PFSK-1 (cell line): ENCODE data around the gene MKNK1.

Experiments
- FOXP2 ChIP-seq: optimal IDR thresholded peaks from 2 replicates; pipeline ENCODE3; 2011; ENCODE audit warnings: borderline replicate concordance, control low read depth, inconsistent platforms; ENCODE audit not compliant: insufficient read depth; ENCODE audit errors: extremely low read length, extremely low read depth
- POLR2AphosphoS5 ChIP-seq: IDR thresholded peaks from 2 replicates; pipeline ENCODE4 v1.6.1; 2012; ENCODE audit warnings: low read depth, mild to moderate bottlenecking, control low read depth, low read length, moderate library complexity
- REST ChIP-seq, 2 experiments: IDR thresholded peaks; 2 replicates each; pipeline versions ENCODE4 v1.6.1 to v1.8.0; 2011 to 2012; ENCODE audit warnings: low read depth in 2 of 2, low read length in 2 of 2, control low read depth in 1 of 2, inconsistent platforms in 1 of 2, mild to moderate bottlenecking in 1 of 2, moderate library complexity in 1 of 2; ENCODE audit not compliant: insufficient read depth in 1 of 2
- SIN3A ChIP-seq: IDR thresholded peaks from 2 replicates; pipeline ENCODE4 v1.6.1; 2012; ENCODE audit warnings: mild to moderate bottlenecking, low read length, moderate library complexity, borderline replicate concordance; ENCODE audit not compliant: insufficient read depth
- TAF1 ChIP-seq: IDR thresholded peaks from 2 replicates; pipeline ENCODE4 v1.6.1; 2012; ENCODE audit warnings: low read length, control low read depth, borderline replicate concordance; ENCODE audit not compliant: insufficient read depth

The MKNK1 gene

GRCh38 chr1:46524843-46525242, 79.2 kb downstream of the MKNK1 start:
- no peak for TF ChIP-seq TAF1
- TF ChIP-seq FOXP2, result no peak
- TF ChIP-seq REST (IDR thresholded peaks at IDR 0.05; ENCODE audit: insufficient read depth in 1 of 2, low read depth in 2 of 2, low read length in 2 of 2), result no peak
- no peak for TF ChIP-seq SIN3A
- no peak for TF ChIP-seq POLR2AphosphoS5

GRCh38 chr1:46523496-46524353, 80.3 kb downstream of the MKNK1 start:
- TF ChIP-seq TAF1 (no peak), FOXP2 (no peak), POLR2AphosphoS5 (no peak), REST (IDR thresholded peaks at IDR 0.05; ENCODE audit: insufficient read depth in 1 of 2, low read depth in 2 of 2, low read length in 2 of 2) (no peak), SIN3A (no peak)

- TF ChIP-seq REST (IDR thresholded peaks at IDR 0.05; ENCODE audit: insufficient read depth in 1 of 2, low read depth in 2 of 2, low read length in 2 of 2), result no peak
These were observed 81.1 kb downstream of the MKNK1 start for GRCh38 chr1:46522969-46523320.

- no peak for TF ChIP-seq POLR2AphosphoS5
- TF ChIP-seq TAF1, result no peak
- no peak for TF ChIP-seq REST (IDR thresholded peaks at IDR 0.05; ENCODE audit: insufficient read depth in 1 of 2, low read depth in 2 of 2, low read length in 2 of 2)
- no peak for TF ChIP-seq FOXP2
- no peak for TF ChIP-seq SIN3A
These were observed 81.7 kb downstream of the MKNK1 start for GRCh38 chr1:46522184-46522968.
